ENCODE results near the gene BRINP1. TPM values are rescaled to one million over a fixed set of nuclear protein-coding genes. Genes with fewer than 3 reads are reported as not detected.

Gene BRINP1
- total RNA-seq, 1 experiment from 2014 or later: not detected

GRCh38 chr9:119349351-119349825, 19.8 kb downstream of the BRINP1 start:
- no TSS peak for BruUV-seq (replicated peaks)

GRCh38 chr9:119343059-119343990, 25.9 kb downstream of the BRINP1 start:
- no peak overlapping the region for H3K4me2 ChIP-seq
- ChIA-PET CTCF (no interaction called here), POLR2A (ENCODE audit: unreplicated experiment) (no interaction called here)
- no peaks in the 10 kb centered on the region for H3K36me3 ChIP-seq (ENCODE audit: low read depth)
- no peak for TF ChIP-seq CTCF (conservative IDR thresholded peaks at IDR 0.05)
- no peak for TF ChIP-seq EZH2 (IDR thresholded peaks at IDR 0.05; ENCODE audit: low read depth)
- no peaks in the 10 kb centered on the region for H3K9me2 ChIP-seq (ENCODE audit: insufficient read depth)
- no peaks in the 10 kb centered on the region for H4K20me1 ChIP-seq (ENCODE audit: insufficient read depth)
- peaks cover 6% of the 10 kb centered on the region; the same call in 1 of the 2 replicates for H3K27me3 ChIP-seq (ENCODE audit: insufficient read depth, low read depth)
- H3K4me1 ChIP-seq (replicated peaks; ENCODE audit: insufficient read depth): no peaks in the 10 kb centered on the region
- no peaks in the 10 kb centered on the region for H3F3A ChIP-seq (ENCODE audit: insufficient read depth, low read depth)
- no peak for DNase-seq
- BruUV-seq (replicated peaks): no TSS peak
- intact Hi-C loops (cut with micrococcal nuclease; ENCODE audit: unreplicated experiment): no loop called here
- H3K27ac ChIP-seq: no peak overlapping the region
- H3K79me2 ChIP-seq (ENCODE audit: low read depth): no peaks in the 10 kb centered on the region
- no peak overlapping the region for H3K4me3 ChIP-seq
- H3K9me3 ChIP-seq (ENCODE audit: insufficient read depth, low read depth): no peaks in the 10 kb centered on the region
- H2AFZ ChIP-seq: no peak overlapping the region

More at GRCh38 chr9:119349351-119349825, 19.8 kb downstream of the BRINP1 start:
- Histone ChIP-seq H3K36me3 (ENCODE audit: low read depth) (no peaks in the 10 kb centered on the region), H3K79me2 (ENCODE audit: low read depth) (no peaks in the 10 kb centered on the region), H3K4me1 (replicated peaks; ENCODE audit: insufficient read depth) (no peaks in the 10 kb centered on the region), H3K9me2 (ENCODE audit: insufficient read depth) (no peaks in the 10 kb centered on the region), H3K9me3 (ENCODE audit: insufficient read depth, low read depth) (no peaks in the 10 kb centered on the region), H3K4me2 (no peak overlapping the region), H3K27ac (no peak overlapping the region), H3K4me3 (no peak overlapping the region), H4K20me1 (ENCODE audit: insufficient read depth) (no peaks in the 10 kb centered on the region), H3F3A (ENCODE audit: insufficient read depth, low read depth) (no peaks in the 10 kb centered on the region), H2AFZ (no peak overlapping the region), H3K27me3 (ENCODE audit: insufficient read depth, low read depth) (peaks cover 6% of the 10 kb centered on the region; the same call in 1 of the 2 replicates)
- TF ChIP-seq EZH2 (IDR thresholded peaks at IDR 0.05; ENCODE audit: low read depth) (no peak), CTCF (conservative IDR thresholded peaks at IDR 0.05) (no peak)
- ChIA-PET CTCF (no interaction called here), POLR2A (ENCODE audit: unreplicated experiment) (no interaction called here)
- no peak for DNase-seq
- intact Hi-C loops (cut with micrococcal nuclease; ENCODE audit: unreplicated experiment): no loop called here

GRCh38 chr9:119339056-119339455, 30.2 kb downstream of the BRINP1 start:
- no peaks in the 10 kb centered on the region for H3K9me2 ChIP-seq (ENCODE audit: insufficient read depth)
- H2AFZ ChIP-seq: no peak overlapping the region
- no peak for DNase-seq
- no peaks in the 10 kb centered on the region for H3K36me3 ChIP-seq (ENCODE audit: low read depth)
- peaks cover 6% of the 10 kb centered on the region; the same call in 1 of the 2 replicates for H3K27me3 ChIP-seq (ENCODE audit: insufficient read depth, low read depth)
- TF ChIP-seq CTCF (conservative IDR thresholded peaks at IDR 0.05): no peak
- TF ChIP-seq EZH2 (IDR thresholded peaks at IDR 0.05; ENCODE audit: low read depth): no peak
- no peaks in the 10 kb centered on the region for H3K9me3 ChIP-seq (ENCODE audit: insufficient read depth, low read depth)
- BruUV-seq (replicated peaks): no TSS peak
- H3K4me3 ChIP-seq: no peak overlapping the region
- no peaks in the 10 kb centered on the region for H3K4me1 ChIP-seq (replicated peaks; ENCODE audit: insufficient read depth)
- CTCF ChIA-PET: no interaction called here
- no peaks in the 10 kb centered on the region for H3K79me2 ChIP-seq (ENCODE audit: low read depth)
- POLR2A ChIA-PET (ENCODE audit: unreplicated experiment): no interaction called here
- H4K20me1 ChIP-seq (ENCODE audit: insufficient read depth): no peaks in the 10 kb centered on the region
- intact Hi-C loops (cut with micrococcal nuclease; ENCODE audit: unreplicated experiment): no loop called here
- H3K4me2 ChIP-seq: no peak overlapping the region
- H3K27ac ChIP-seq: no peak overlapping the region
- H3F3A ChIP-seq (ENCODE audit: insufficient read depth, low read depth): no peaks in the 10 kb centered on the region
